OCI-LY1 (cell line): Measurements from ENCODE around the gene KATNIP.

Source experiments
- EZH2 ChIP-seq: fragments of 200-600 bp; sonication (generic), shearing (Covaris generic); IDR thresholded peaks from 2 replicates; pipeline ENCODE4 v1.8.0; 2017; ENCODE audit warnings: borderline replicate concordance, mixed run types, mild to moderate bottlenecking, antibody characterized with exemption, low read length, moderate library complexity, mixed read lengths
- TF ChIP-seq, protein P1 (sequence below): fragments of 200-600 bp; sonication (generic), shearing (Covaris generic); IDR thresholded peaks from 2 replicates; pipeline ENCODE4 v1.5.1; 2017; ENCODE audit warnings: mild to moderate bottlenecking, antibody characterized with exemption, low read length, moderate library complexity, mixed read lengths

DNA sequence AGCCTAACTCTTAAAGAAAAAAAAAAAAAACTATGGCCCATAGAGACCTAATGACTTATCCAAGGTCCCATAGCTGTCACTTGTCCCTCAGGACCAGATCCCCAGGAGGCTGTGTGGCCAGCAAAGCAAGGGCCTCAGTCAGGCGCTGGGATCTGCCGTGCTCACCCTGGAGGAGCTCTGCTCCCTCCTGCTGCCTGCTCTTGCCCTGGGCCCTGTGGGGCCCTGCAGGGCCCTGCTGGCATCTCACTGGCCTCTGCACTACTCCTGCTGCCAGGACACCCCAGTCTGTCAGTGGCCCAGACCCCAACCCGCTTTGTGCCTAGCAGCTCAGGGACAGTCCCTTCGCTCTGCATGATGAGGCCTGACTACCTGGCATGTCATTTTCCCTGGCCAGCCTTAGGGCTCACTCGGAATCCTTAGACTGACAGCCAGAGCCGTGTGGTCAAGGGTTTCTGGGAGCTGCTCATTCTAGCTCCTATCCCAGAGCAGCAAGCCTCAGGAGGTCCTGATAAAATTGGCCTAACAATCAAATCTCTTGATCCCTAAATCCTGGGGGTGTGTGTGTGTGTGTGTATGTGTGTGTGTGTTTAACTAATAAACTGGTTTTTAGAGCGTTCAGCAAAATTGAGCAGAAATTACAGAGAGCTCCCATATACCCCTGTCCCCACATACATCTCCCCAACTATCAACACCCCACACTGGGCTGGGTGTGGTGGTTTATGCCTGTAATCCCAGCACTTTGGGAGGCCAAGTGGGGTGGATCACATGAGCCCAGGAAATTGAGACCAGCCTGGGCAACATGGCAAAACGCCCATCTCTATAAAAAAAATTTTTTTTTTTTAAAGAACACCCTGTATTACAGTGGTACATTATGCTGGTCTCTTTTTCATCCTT is 21.7 kb downstream of the KATNIP start:
- TF ChIP-seq EZH2: no peak
- TF ChIP-seq, protein P1, sequence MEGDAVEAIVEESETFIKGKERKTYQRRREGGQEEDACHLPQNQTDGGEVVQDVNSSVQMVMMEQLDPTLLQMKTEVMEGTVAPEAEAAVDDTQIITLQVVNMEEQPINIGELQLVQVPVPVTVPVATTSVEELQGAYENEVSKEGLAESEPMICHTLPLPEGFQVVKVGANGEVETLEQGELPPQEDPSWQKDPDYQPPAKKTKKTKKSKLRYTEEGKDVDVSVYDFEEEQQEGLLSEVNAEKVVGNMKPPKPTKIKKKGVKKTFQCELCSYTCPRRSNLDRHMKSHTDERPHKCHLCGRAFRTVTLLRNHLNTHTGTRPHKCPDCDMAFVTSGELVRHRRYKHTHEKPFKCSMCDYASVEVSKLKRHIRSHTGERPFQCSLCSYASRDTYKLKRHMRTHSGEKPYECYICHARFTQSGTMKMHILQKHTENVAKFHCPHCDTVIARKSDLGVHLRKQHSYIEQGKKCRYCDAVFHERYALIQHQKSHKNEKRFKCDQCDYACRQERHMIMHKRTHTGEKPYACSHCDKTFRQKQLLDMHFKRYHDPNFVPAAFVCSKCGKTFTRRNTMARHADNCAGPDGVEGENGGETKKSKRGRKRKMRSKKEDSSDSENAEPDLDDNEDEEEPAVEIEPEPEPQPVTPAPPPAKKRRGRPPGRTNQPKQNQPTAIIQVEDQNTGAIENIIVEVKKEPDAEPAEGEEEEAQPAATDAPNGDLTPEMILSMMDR: no peak
